ENCODE measurements around the gene BICRAL.

The BICRAL gene

GRCh38 chr6:42746463-42747391, 35.1 kb upstream of the BICRAL start:
- H4K20me1 ChIP-seq, result peaks cover 23% of the 10 kb centered on the region
- H3K4me3 ChIP-seq, result peak overlapping the region; percentile 98
- peak overlapping the region; percentile 90 for H3K27ac ChIP-seq
- H3K4me1 ChIP-seq, result peaks cover 57% of the 10 kb centered on the region
- H3K27me3 ChIP-seq, result no peaks in the 10 kb centered on the region
- H3K4me2 ChIP-seq, result peak overlapping the region; percentile 83
- peak overlapping the region; percentile 87 for H3K9ac ChIP-seq
- TF ChIP-seq Cebpa-rat (IDR thresholded peaks at IDR 0.05), result no peak
- H3K9me3 ChIP-seq, result no peaks in the 10 kb centered on the region
- H3K36me3 ChIP-seq, result no peaks in the 10 kb centered on the region

- Histone ChIP-seq H3K4me2 (peak overlapping the region; percentile 83), H3K4me1 (peaks cover 41% of the 10 kb centered on the region), H4K20me1 (peaks cover 23% of the 10 kb centered on the region), H3K27ac (peak overlapping the region; percentile 90), H3K36me3 (no peaks in the 10 kb centered on the region), H3K9me3 (no peaks in the 10 kb centered on the region), H3K4me3 (peak overlapping the region; percentile 98), H3K27me3 (no peaks in the 10 kb centered on the region), H3K9ac (peak overlapping the region; percentile 87)
- TF ChIP-seq Cebpa-rat (IDR thresholded peaks at IDR 0.05), result no peak
Observed at GRCh38 chr6:42748203-42748898, 33.5 kb upstream of the BICRAL start.

- peaks cover 25% of the 10 kb centered on the region for H3K4me1 ChIP-seq
- no peak overlapping the region for H3K4me2 ChIP-seq
- H4K20me1 ChIP-seq, result no peaks in the 10 kb centered on the region
- H3K9ac ChIP-seq, result no peak overlapping the region
- no peak for TF ChIP-seq Cebpa-rat (IDR thresholded peaks at IDR 0.05)
- H3K27me3 ChIP-seq, result no peaks in the 10 kb centered on the region
- no peak overlapping the region for H3K27ac ChIP-seq
- no peaks in the 10 kb centered on the region for H3K9me3 ChIP-seq
- H3K36me3 ChIP-seq, result no peaks in the 10 kb centered on the region
- no peak overlapping the region for H3K4me3 ChIP-seq
Observed at GRCh38 chr6:42751055-42751454, 30.8 kb upstream of the BICRAL start.

GRCh38 chr6:42754759-42755158, 27.1 kb upstream of the BICRAL start:
- H3K4me3 ChIP-seq, result no peak overlapping the region
- peaks cover 14% of the 10 kb centered on the region; the same call in 1 of the 2 replicates for H3K36me3 ChIP-seq
- TF ChIP-seq Cebpa-rat (IDR thresholded peaks at IDR 0.05), result no peak
- H3K27me3 ChIP-seq, result no peaks in the 10 kb centered on the region
- no peaks in the 10 kb centered on the region for H3K9me3 ChIP-seq
- H3K27ac ChIP-seq, result no peak overlapping the region
- H3K4me2 ChIP-seq, result no peak overlapping the region
- H3K9ac ChIP-seq, result no peak overlapping the region
- H3K4me1 ChIP-seq, result peaks cover 4% of the 10 kb centered on the region; the same call in 1 of the 2 replicates
- no peaks in the 10 kb centered on the region for H4K20me1 ChIP-seq

GRCh38 chr6:42756722-42757121, 25.1 kb upstream of the BICRAL start:
- Histone ChIP-seq H3K9me3 (no peaks in the 10 kb centered on the region), H3K4me3 (no peak overlapping the region), H3K27ac (no peak overlapping the region), H3K9ac (no peak overlapping the region), H3K36me3 (peaks cover 25% of the 10 kb centered on the region; the same call in 1 of the 2 replicates), H4K20me1 (no peaks in the 10 kb centered on the region), H3K27me3 (no peaks in the 10 kb centered on the region), H3K4me1 (no peaks in the 10 kb centered on the region), H3K4me2 (no peak overlapping the region)
- TF ChIP-seq Cebpa-rat (IDR thresholded peaks at IDR 0.05), result no peak

GRCh38 chr6:42758756-42759430, 23.0 kb upstream of the BICRAL start:
- H3K4me2 ChIP-seq, result no peak overlapping the region

GRCh38 chr6:42761287-42762067, 20.4 kb upstream of the BICRAL start:
- no peaks in the 10 kb centered on the region for H4K20me1 ChIP-seq
- no peak for TF ChIP-seq Cebpa-rat (IDR thresholded peaks at IDR 0.05)
- H3K9ac ChIP-seq, result no peak overlapping the region
- H3K27me3 ChIP-seq, result no peaks in the 10 kb centered on the region
- no peaks in the 10 kb centered on the region for H3K4me1 ChIP-seq
- peaks cover 25% of the 10 kb centered on the region; the same call in 1 of the 2 replicates for H3K36me3 ChIP-seq
- no peak overlapping the region for H3K4me3 ChIP-seq
- H3K9me3 ChIP-seq, result no peaks in the 10 kb centered on the region
- H3K27ac ChIP-seq, result no peak overlapping the region
- no peak overlapping the region for H3K4me2 ChIP-seq

More at GRCh38 chr6:42758756-42759430, 23.0 kb upstream of the BICRAL start:
- no peak overlapping the region for H3K4me3 ChIP-seq
- no peaks in the 10 kb centered on the region for H3K27me3 ChIP-seq
- H3K9me3 ChIP-seq, result no peaks in the 10 kb centered on the region
- TF ChIP-seq Cebpa-rat (IDR thresholded peaks at IDR 0.05), result no peak
- no peak overlapping the region for H3K9ac ChIP-seq
- H3K4me1 ChIP-seq, result no peaks in the 10 kb centered on the region
- no peak overlapping the region for H3K27ac ChIP-seq
- peaks cover 25% of the 10 kb centered on the region; the same call in 1 of the 2 replicates for H3K36me3 ChIP-seq
- no peaks in the 10 kb centered on the region for H4K20me1 ChIP-seq

- TF ChIP-seq Cebpa-rat (IDR thresholded peaks at IDR 0.05), result no peak
Observed at GRCh38 chr6:42762426-42762859, 19.4 kb upstream of the BICRAL start.

GRCh38 chr6:42762950-42763349, 18.9 kb upstream of the BICRAL start:
- H3K9ac ChIP-seq, result no peak overlapping the region
- no peak overlapping the region for H3K4me3 ChIP-seq
- no peaks in the 10 kb centered on the region for H4K20me1 ChIP-seq
- no peak overlapping the region for H3K4me2 ChIP-seq
- H3K27me3 ChIP-seq, result no peaks in the 10 kb centered on the region
- peaks cover 22% of the 10 kb centered on the region; the same call in 1 of the 2 replicates for H3K36me3 ChIP-seq
- no peaks in the 10 kb centered on the region for H3K9me3 ChIP-seq
- no peak overlapping the region for H3K27ac ChIP-seq
- no peak for TF ChIP-seq Cebpa-rat (IDR thresholded peaks at IDR 0.05)
- H3K4me1 ChIP-seq, result no peaks in the 10 kb centered on the region

More at GRCh38 chr6:42762426-42762859, 19.4 kb upstream of the BICRAL start:
- H3K27me3 ChIP-seq, result no peaks in the 10 kb centered on the region
- H3K27ac ChIP-seq, result no peak overlapping the region
- no peaks in the 10 kb centered on the region for H3K9me3 ChIP-seq
- peaks cover 25% of the 10 kb centered on the region; the same call in 1 of the 2 replicates for H3K36me3 ChIP-seq
- H3K4me1 ChIP-seq, result no peaks in the 10 kb centered on the region
- H3K4me3 ChIP-seq, result no peak overlapping the region
- no peaks in the 10 kb centered on the region for H4K20me1 ChIP-seq
- no peak overlapping the region for H3K9ac ChIP-seq
- no peak overlapping the region for H3K4me2 ChIP-seq
